Measurements from ENCODE around the gene TXLNB. TPM values are rescaled to one million over a fixed set of nuclear protein-coding genes. Genes with fewer than 3 reads are reported as not detected.

TXLNB gene
- polyA plus RNA-seq, 5 donors = 1.4 to 3.6 (median 1.8) TPM

DNA sequence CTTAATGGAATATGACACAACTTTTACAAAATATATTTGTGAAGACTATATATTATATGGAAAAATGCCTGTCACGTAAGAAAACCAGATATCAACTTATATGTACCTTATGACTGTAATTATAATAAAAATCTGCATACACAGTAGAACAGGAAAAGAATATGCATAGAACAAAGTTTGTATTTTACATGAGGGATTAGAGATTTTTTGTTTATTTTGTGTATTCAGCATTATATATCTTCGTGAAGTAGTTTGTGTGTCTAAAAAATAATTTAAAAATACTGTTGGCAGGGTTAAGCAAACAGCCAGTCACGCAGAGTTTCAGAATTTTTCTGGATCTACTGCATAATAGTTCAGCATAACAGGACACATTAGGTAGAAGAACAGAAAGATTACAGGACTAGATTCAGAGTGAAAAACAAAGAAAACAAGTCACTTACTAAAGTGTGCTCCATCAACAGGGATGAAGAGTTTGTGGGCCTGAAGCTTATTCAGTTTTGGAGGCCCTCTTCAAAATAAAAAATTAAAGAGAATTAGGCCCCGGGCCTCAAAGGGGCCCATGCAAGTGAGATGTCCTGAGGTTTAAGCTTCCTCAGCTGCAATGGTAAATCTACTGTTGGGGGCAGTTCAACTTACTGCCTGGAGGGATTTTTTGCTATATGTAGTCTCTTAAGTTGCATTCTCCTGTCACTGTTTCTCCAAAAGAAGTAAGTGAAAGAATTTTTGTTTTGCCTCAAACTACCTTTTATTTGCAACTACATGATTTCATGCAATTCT, 16.3 kb downstream of the TXLNB start:
- no peak for DNase-seq

GRCh38 chr6:139271056-139271455, 20.7 kb downstream of the TXLNB start:
- DNase-seq = no peak

GRCh38 chr6:139270249-139270648, 21.5 kb downstream of the TXLNB start:
- DNase-seq = no peak

DNA sequence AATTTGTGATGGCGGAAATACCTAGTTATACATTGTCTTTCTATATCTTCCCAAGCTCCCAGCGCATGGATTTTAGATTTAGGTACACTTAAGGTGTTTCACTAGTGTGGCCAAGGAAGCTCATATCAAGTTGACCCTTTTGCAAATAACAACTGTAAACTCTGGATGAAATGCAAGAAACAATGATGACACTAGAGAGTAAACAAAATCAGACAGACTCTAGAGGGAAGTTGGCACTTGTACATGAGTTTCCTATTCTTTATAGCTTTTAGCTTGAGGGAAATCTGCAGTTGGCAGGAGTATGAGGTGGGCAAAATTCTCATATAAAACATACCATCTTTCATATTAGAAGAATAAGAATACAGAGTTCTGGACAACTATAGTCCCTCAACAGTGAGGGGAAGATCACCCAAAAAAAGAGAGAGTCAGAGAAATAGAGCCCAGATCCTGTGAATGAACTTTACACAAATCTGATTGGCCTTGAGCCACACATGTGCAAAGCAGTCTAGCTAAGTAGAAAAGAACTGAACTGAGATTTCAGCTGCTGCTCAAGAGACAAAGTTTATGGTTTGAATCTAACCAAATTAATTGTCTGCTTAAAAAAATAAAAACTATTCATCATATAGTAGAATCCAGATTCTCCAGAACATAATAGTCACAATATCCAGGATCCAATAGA, 26.1 kb downstream of the TXLNB start:
- DNase-seq = no peak

DNA sequence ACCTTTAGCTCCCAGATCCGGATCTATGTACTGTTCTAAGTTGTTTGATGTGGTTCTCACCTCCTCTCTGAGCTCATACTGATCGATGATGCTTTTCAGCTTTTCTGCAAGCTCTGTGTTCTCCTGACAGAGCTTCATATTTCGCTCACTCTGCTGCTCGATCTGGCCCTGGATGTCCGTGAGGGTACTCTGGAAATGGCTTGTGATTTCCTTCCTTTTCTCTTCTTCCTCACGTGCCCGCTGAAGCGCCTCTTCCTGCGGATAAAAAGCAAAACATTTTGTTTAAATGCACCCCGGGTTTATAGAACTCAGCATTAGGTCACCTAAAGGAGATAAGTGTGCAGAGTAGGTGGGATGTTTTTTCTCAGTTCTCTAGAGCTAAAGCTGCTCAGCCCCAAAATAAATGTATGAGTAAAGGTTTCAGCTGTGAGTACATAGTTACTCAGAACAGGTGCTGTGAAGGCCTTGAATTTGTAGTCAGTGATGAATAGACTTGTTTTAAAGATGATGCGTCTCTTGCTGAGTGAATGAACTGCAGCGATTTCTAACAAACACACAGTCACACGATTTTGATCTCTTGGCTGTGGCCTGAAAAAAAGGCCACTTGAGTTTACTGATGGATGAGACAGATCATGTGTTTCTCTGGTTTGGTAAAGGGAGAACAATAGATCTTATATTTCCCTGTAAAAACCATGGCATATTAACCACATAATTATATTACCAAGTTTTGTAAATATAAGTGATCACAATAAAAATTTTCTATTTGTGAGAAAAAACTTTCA, 29.1 kb downstream of the TXLNB start:
- no peak for DNase-seq

GRCh38 chr6:139257821-139258398, 33.9 kb downstream of the TXLNB start:
- DNase-seq = no peak

- DNase-seq = no peak
These were observed 34.5 kb downstream of the TXLNB start for GRCh38 chr6:139257291-139257690.

DNA sequence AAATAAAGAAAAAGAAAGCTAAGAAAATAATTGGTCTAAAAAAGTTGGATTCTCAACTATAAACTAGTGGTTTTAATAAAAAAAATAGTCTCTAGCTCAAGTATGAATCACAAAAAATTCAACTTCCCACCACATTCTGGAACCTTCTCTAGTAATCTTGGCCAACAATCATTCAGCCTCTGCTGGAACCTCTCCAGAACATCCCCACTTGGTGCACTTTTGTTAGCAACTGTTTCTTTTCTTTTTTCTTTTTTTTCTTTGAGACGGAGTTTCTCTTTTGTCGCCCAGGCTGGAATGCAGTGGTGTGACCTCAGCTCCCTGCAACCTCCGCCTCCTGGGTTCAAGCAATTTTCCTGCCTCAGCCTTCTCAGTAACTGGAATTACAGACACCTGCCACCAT, 35.7 kb downstream of the TXLNB start:
- no peak for DNase-seq

DNA sequence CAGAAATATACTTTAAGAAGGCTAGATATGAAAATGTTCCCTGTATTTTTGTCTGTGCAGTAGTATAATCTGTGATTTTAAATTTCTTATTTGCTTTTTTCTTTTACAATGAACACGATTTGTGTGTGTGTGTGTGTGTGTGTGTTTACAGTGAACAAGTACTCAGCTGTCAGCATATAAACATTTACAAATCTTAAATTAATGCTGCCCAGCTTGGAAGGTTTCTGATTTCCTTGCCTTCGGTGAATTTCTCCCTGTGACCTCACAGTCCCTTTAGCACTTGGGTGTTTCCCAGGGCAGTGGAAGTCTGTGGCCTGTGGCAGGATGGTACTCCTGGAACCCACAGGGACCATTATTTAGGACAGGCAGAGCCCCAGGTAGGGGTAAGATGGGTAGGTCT, 37.6 kb downstream of the TXLNB start:
- DNase-seq = no peak

GRCh38 chr6:139253656-139254055, 38.1 kb downstream of the TXLNB start:
- no peak for DNase-seq

DNA sequence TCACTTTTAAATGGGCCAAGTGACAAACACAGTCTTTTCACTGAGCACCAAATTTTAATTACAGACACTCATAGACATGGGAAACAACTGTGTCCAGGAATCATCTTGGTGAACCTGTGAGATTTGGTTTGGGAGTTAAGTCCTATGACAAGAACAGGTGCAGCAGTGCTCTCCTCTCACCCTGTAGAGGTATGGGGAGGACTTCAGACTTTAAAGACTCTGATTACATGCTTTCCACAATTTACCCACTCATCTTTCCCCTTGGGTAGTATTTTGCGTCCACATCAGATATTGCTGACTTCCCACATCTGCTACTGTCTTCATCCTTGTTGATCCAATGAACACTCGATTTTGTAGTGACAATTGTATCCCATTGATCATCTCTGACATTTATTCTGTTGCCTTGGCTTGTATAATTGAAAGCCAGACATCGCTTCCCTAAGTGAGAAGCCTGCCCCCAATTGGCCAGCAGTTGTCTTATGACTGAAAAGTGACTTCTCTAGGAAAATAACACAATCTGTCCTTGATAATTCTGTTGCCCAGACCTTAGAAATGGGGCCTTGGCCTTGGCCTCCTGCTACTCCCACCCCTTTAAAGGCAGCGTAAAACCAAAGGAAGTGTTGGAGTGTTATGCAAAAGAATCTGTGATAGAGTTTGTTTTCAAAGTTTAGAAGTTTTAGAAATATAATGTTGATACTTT, 40.0 kb downstream of the TXLNB start:
- no peak for DNase-seq

GRCh38 chr6:139251045-139251690, 40.6 kb downstream of the TXLNB start:
- peak; percentile 40 to 57 for DNase-seq

DNA sequence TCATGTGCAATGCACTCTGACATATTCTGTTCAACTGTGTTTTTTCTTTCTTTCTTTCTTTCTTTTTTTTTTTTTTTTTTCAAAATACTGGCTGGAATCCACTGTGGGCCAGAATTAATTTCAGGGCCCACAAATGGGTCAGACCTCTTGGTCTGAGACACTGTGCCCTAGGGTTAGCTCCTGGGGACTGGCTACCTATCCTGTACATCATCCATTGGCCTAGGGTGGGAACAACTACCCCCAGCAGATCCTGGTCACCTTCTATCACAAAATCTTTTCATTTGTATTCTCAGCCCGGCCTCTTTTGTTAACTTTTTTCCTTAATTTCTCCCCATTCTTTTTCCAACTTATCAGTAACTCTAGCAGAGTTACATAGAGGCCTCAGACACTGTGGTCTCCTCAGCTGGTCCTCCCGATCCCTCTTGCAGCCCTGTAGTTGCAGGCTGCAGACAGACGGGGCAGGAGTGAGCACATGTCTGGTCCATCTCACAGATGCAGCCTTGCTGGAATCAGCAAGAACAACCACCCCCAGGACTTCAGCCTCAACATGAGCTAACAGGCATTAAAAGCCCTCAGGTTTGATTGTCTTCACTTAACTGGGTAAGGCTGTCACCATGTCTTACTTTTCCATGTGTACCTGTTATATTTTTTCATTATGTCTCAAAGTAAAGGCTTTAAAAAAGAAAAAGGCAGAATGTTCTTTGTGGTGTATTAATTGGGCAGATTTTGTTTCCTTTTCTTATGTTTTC, 41.3 kb downstream of the TXLNB start:
- peak in 1 of 2 donors; percentile 22 for DNase-seq

DNA sequence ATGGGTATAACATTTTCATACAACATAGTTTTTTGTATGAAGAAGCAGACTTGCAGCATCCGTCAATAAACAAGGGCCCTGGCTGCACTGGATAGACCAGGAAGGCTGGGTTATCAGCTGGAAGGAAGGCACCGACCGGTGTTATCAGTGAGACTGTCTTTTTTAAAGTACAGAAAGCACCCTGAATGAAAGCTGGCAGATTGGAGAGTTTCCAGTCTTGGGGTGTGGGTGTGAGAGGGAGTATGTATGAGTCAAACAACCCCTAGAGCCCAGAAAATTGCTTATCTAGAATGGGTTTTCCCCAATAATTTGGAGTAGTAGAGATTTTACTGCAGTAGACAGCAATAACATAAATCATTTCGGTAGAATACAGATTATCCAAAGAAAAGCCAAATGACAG, 42.4 kb downstream of the TXLNB start:
- no peak for DNase-seq

DNA sequence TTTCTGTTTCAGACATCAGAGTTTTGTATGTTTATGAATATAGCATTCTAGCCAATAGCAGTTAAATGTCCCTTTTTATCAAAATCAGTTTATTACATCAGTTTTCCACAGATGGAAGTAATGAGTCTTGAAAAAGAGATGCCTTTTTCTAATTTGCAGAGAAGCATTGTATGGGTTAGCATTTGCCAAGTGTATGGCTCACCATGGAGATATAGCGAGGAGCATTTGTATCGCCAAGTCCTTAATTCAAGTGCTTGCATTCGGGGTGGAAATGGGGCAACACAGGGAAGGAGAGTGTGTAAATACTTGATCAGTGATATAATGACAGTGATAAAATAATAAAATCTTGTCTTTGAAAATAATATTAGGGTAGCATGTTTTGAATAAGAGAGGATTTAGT, 42.9 kb downstream of the TXLNB start:
- no peak for DNase-seq

GRCh38 chr6:139247618-139248017, 44.2 kb downstream of the TXLNB start:
- no peak for DNase-seq

DNA sequence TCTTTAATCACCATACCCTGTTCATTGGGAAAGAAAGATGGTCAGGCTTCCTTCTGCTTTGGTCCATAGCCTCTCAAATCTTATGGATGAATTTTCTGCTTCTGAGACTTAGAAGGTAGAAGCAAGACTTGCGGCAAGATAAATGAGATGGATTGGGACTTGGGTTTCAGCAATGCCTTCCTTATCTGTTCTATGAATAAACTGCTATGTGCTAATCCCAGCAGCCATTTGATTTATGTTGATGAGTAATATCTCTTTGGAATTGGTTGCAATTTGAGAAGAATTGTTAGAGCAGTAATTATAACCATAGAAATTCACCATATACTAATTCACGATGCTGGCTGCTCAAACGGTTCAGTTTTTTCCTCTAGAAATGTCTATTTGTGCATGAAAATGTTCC, 48.3 kb downstream of the TXLNB start:
- no peak for DNase-seq

DNA sequence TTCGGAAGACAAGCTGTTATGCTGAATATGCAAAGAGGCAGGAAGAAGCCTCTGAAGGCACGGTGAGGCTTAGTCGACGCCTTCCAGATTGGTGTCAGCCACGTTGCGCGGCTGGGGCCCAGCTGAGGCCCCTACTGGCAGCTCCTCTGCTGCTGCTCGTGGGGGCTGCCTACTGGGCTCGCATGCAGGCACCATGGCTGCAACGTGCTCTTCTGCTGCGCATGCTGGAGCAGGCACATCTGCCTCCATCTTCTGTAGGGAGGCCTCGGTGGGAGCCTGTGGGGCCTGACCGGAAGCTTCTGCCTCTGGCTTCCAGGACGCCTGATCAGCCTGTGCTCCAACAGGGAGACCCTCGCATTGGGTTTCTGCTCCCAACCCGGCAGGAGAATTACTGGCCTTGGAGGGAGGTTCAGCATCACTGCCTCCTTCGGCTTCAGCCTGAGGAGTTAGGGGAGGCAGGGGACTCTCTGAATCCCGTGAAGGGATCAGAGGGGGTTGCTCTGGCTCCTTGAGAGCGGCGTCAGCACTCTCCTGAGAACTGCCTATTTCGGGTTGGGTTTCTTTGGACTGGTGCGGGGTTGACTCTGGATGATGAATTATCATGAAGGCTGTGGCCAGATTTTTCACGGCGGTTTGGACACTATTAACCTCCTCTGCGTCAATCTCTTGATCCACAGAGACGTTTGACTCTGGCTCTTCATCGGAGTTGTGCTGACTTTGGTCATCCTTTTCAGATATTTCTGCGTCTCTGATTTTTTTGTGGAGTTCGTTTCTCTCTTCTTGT, 49.1 kb downstream of the TXLNB start:
- no peak for DNase-seq

Data from right lung (tissue), 5 donors.